Right lobe of liver (tissue), 6 donors: Measurements from ENCODE around the gene KRTAP9-2. TPM values are rescaled to one million over a fixed set of nuclear protein-coding genes. Genes with fewer than 3 reads are reported as not detected.
"Not testable (repeated sequence)": the region's sequence is repeated elsewhere in the genome, so short reads cannot be mapped to it uniquely, and the experiment has no call there.

ENCODE experiments used
- ATAC-seq, 4 donors: fragments of 200-7000 bp; cut with Tn5 transposase; one replicate each; pipeline ENCODE4 v1.9.1; 2020; ENCODE audit warnings: mild to moderate bottlenecking in 4 of 4, moderate library complexity in 4 of 4
- DNase-seq, 3 donors: peaks; one replicate each; pipeline ENCODE4 v3.0.0-alpha.2; 2020
- H3K27ac ChIP-seq, 3 donors: fragments of 200-600 bp; one replicate each; pipeline ENCODE4 v1.8.0; 2022
- H3K27me3 ChIP-seq, 2 donors: fragments of 200-600 bp; one replicate each; pipeline ENCODE4 v1.8.0; 2022
- H3K36me3 ChIP-seq, 4 donors: fragments of 200-600 bp; sonication (generic) in 1 of 4; one replicate each; pipeline versions ENCODE4 v1.5.1 to v1.8.0; 2017 to 2022; ENCODE audit warnings: control low read depth in 1 of 4
- H3K4me1 ChIP-seq, 4 donors: fragments of 200-600 bp; sonication (generic) in 1 of 4; one replicate each; pipeline versions ENCODE4 v1.5.1 to v1.8.0; 2017 to 2022; ENCODE audit warnings: control low read depth in 1 of 4
- H3K4me3 ChIP-seq, 3 donors: fragments of 200-600 bp; one replicate each; pipeline ENCODE4 v1.8.0; 2022
- H3K9me3 ChIP-seq, 4 donors: fragments of 200-600 bp; sonication (generic) in 1 of 4; one replicate each; pipeline versions ENCODE4 v1.5.1 to v1.8.0; 2017 to 2022; ENCODE audit warnings: control low read depth in 1 of 4
- POLR2A ChIP-seq: fragments of 450-650 bp; IDR thresholded peaks from one replicate; pipeline ENCODE4 v1.6.1; 2017; ENCODE audit warnings: antibody characterized with exemption, mild to moderate bottlenecking
- WGBS: methylation state at CpG from one replicate; pipeline ENCODE4 v1.1.6; 2018; ENCODE audit warnings: low coverage, low lambda C conversion rate; ENCODE audit not compliant: insufficient coverage; ENCODE audit errors: missing lambda C conversion rate; 5-methylcytosine and 5-hydroxymethylcytosine counted together
- intact Hi-C, 2 donors: fragments of 100-400 bp; cut with DNase I; formaldehyde crosslinking; loops; one replicate each; pipeline versions ENCODE4 v1.11.2 to v1.14.1; 2022
- total RNA-seq, 6 experiments: library from RNA; depleted of rRNA in 2 of 6; stranded (reverse); fragments of >200 nt in 2 of 6; fragmentation: NEBNext Ultra II Directional in 3 of 6; extraction: Animal tissue kit (Norgen Biotek cat#: 25700) in 3 of 6; gene quantifications; one replicate each; pipeline versions ENCODE4 v1.1.0 to v1.2.4, GENCODE V29; 2016 to 2023
- TF ChIP-seq, protein P1 (sequence below), 4 donors: fragments of 200-600 bp in 3 of 4; fragments of 450-650 bp in 1 of 4; IDR thresholded peaks; one replicate each; pipeline versions ENCODE4 v1.5.1 to v1.8.0; 2016 to 2022; ENCODE audit warnings: antibody characterized with exemption in 4 of 4, mild to moderate bottlenecking in 2 of 4
- donor health status: DM: no; HTN: yes; CAD: no.
- donor health status: DM: no; HTN: no; CAD: no.
- donor health status: DM: no; HTN: no; CAD: no.
- donor health status: DM: no; HTN: yes; CAD: no.
- donor health status: DM: no; HTN: yes; CAD: no.

The KRTAP9-2 gene
- total RNA-seq, 6 experiments from 2014 or later, result not detected

DNA sequence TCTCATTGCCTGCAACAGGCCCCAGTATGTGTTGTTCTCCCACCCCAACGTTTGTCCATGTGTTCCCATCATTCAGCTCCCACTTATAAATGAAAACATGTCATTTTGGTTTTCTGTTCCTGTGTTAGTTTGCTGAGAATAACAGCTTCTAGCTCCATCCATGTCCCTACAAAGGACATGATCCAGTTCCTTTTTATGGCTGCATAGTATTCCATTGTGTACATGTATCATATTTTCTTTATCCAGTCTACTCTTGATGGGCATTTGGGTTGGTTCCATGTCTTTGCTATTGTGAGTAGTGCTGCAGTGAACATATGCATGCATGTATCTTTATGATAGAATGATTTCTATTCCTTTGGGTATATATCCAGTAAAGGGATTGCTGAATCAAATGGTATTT is 10.8 kb upstream of the KRTAP9-2 start:
- Histone ChIP-seq H3K27ac (no peak overlapping the region), H3K4me1 (no peaks in the 10 kb centered on the region), H3K27me3 (peaks cover 0 to 5% of the 10 kb centered on the region in 2 donors), H3K9me3 (no peaks in the 10 kb centered on the region), H3K4me3 (no peak overlapping the region), H3K36me3 (no peaks in the 10 kb centered on the region)
- ATAC-seq, result no peak
- no peak for DNase-seq
- TF ChIP-seq POLR2A, result no peak
- TF ChIP-seq, protein P1, sequence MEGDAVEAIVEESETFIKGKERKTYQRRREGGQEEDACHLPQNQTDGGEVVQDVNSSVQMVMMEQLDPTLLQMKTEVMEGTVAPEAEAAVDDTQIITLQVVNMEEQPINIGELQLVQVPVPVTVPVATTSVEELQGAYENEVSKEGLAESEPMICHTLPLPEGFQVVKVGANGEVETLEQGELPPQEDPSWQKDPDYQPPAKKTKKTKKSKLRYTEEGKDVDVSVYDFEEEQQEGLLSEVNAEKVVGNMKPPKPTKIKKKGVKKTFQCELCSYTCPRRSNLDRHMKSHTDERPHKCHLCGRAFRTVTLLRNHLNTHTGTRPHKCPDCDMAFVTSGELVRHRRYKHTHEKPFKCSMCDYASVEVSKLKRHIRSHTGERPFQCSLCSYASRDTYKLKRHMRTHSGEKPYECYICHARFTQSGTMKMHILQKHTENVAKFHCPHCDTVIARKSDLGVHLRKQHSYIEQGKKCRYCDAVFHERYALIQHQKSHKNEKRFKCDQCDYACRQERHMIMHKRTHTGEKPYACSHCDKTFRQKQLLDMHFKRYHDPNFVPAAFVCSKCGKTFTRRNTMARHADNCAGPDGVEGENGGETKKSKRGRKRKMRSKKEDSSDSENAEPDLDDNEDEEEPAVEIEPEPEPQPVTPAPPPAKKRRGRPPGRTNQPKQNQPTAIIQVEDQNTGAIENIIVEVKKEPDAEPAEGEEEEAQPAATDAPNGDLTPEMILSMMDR (IDR thresholded peaks at IDR 0.05), result no peak
- intact Hi-C loops, result no loop called here
- WGBS, result 18% methylated on average over 1 of the region's 1 CpG

- 34% methylated on average over 2 of the region's 2 CpGs for WGBS
- intact Hi-C loops, result no loop called here
- DNase-seq (no peak), ATAC-seq (no peak)
- TF ChIP-seq POLR2A, result no peak
- TF ChIP-seq, protein P1 (IDR thresholded peaks at IDR 0.05), result no peak
- H3K27me3 ChIP-seq, result no peaks in the 10 kb centered on the region
- H3K4me1 ChIP-seq, result no peaks in the 10 kb centered on the region
- no peak overlapping the region for H3K27ac ChIP-seq
- no peaks in the 10 kb centered on the region for H3K9me3 ChIP-seq
- no peak overlapping the region for H3K4me3 ChIP-seq
- no peaks in the 10 kb centered on the region for H3K36me3 ChIP-seq
These were observed 2.6 kb upstream of the KRTAP9-2 start for GRCh38 chr17:41223821-41224220.

GRCh38 chr17:41226051-41226450 is 397 bp upstream of the KRTAP9-2 start:
- WGBS, result 76% methylated on average over 4 of the region's 6 CpGs
- H3K9me3 ChIP-seq, result no peaks in the 10 kb centered on the region
- no peaks in the 10 kb centered on the region for H3K27me3 ChIP-seq
- no peak overlapping the region for H3K4me3 ChIP-seq
- no peaks in the 10 kb centered on the region for H3K36me3 ChIP-seq
- no peak for DNase-seq
- H3K27ac ChIP-seq, result no peak overlapping the region
- intact Hi-C loops, result no loop called here
- ATAC-seq, result no peak
- no peaks in the 10 kb centered on the region for H3K4me1 ChIP-seq
- TF ChIP-seq, protein P1 (IDR thresholded peaks at IDR 0.05), result no peak
- no peak for TF ChIP-seq POLR2A

GRCh38 chr17:41230094-41230493 is 3.6 kb downstream of the KRTAP9-2 start:
- no peak overlapping the region for H3K27ac ChIP-seq
- H3K4me1 ChIP-seq, result no peaks in the 10 kb centered on the region
- TF ChIP-seq POLR2A, result no peak
- TF ChIP-seq, protein P1 (IDR thresholded peaks at IDR 0.05), result no peak
- intact Hi-C loops, result no loop called here
- H3K36me3 ChIP-seq, result no peaks in the 10 kb centered on the region
- no peak overlapping the region for H3K4me3 ChIP-seq
- no peaks in the 10 kb centered on the region for H3K9me3 ChIP-seq
- ATAC-seq (no peak), DNase-seq (no peak)
- no peaks in the 10 kb centered on the region for H3K27me3 ChIP-seq

GRCh38 chr17:41231731-41232130 is 5.3 kb downstream of the KRTAP9-2 start:
- no peak for TF ChIP-seq POLR2A
- TF ChIP-seq, protein P1 (IDR thresholded peaks at IDR 0.05), result no peak
- DNase-seq (no peak), ATAC-seq (no peak)
- Histone ChIP-seq H3K27ac (no peak overlapping the region), H3K9me3 (no peaks in the 10 kb centered on the region), H3K4me3 (no peak overlapping the region), H3K4me1 (no peaks in the 10 kb centered on the region), H3K27me3 (no peaks in the 10 kb centered on the region), H3K36me3 (no peaks in the 10 kb centered on the region)
- intact Hi-C loops, result no loop called here
- WGBS, result 64% methylated on average over 4 of the region's 6 CpGs

- intact Hi-C loops, result not testable (repeated sequence)
These were observed 6.1 kb downstream of the KRTAP9-2 start, which contains the start of gene KRTAP9-3 for GRCh38 chr17:41232399-41233105. Gene KRTAP9-3, plus strand, starts transcription at chr17:41232449. Its CDS starts 53 bp downstream, at chr17:41232502.

DNA sequence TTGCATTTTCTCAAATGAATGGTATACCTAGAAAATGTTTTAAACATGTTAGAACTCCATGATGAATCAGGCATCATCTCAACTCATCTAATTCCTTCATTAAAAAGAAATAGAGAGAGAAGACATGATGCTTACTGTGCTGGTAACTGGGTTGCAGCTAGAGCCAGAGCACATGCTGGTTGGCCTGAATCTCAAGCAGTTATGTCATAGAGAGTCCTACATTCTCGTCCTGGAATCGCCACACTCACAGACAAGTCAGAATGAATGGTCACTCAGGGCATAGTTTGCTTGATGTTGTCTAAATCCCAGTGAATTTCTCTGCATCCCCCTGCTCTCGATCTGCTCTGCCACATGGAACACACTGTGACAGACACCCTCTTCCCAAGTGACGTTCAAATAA is 10.7 kb downstream of the KRTAP9-2 start:
- H3K36me3 ChIP-seq, H3K4me1 ChIP-seq, H3K9me3 ChIP-seq, ATAC-seq, intact Hi-C loops, H3K27me3 ChIP-seq, H3K27ac ChIP-seq, DNase-seq, H3K4me3 ChIP-seq: not testable (repeated sequence)
- 50% methylated on average over 1 of the region's 4 CpGs for WGBS

More at GRCh38 chr17:41232399-41233105, 6.1 kb downstream of the KRTAP9-2 start, which contains the start of gene KRTAP9-3:
- H3K27ac ChIP-seq, H3K36me3 ChIP-seq, H3K4me3 ChIP-seq, H3K9me3 ChIP-seq, H3K27me3 ChIP-seq, H3K4me1 ChIP-seq, DNase-seq, ATAC-seq: not testable (repeated sequence)
- no CpG with 5 or more reads among the region's 1 CpG for WGBS
